Hematopoietic multipotent progenitor cell treated with erythropoietin and hydrocortisone succinate and interleukin-3 and kit ligand, for 8 days (in vitro differentiated cells): ENCODE measurements around the gene AP2A2.

ENCODE experiments used
- DNase-seq: peaks from one replicate; pipeline ENCODE4 v3.0.0-alpha.2; 2015

The AP2A2 gene

DNA sequence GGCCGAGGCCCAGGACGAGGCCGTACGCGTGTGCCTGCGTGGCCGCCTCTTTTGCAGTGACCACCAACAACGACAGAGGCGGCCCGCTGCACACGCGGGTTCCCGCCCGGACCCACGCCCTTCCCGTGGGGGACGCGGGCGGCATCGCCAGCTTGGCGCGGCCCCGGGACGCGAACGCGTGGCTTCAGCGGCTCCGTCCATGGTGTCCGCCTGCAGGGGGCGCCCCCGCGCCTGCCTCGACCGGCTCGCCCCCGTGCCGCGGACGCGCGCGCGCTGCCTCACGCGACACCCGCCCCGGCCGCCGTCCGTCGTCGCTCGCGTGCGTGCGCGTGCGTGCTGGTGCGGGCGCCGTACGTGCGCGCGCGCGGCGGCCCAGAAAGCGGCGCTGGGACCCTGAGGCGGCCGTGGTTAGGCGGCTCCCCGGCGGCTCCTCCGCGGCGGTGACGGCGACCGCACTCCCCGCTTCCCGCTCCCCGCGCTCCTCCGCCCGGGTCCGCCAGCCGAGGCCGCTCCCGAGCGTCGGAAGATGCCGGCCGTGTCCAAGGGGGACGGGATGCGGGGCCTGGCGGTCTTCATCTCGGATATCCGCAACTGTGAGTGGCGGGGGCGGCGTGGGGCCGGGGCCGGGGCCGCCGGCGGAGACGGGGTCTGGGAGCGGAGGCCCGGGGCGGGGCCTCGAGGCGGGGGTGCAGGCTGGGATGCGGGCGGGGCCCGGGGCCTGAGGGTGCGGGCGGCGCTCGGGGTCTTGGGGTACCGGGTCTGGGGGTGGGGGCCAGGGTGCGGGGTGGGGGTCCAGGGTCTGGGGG lies at the start of gene AP2A2:
Gene AP2A2 (plus strand): TSS at position 375 of the 806 bp plus-strand sequence. CDS start 152 bp downstream, at position 527.
- peak; percentile 86 for DNase-seq

GRCh38 chr11:876545-876944 lies 49.1 kb upstream of the AP2A2 start:
- no peak for DNase-seq

GRCh38 chr11:877565-877964 lies 48.1 kb upstream of the AP2A2 start:
- DNase-seq: peak; percentile 74

GRCh38 chr11:880447-880846 lies 45.2 kb upstream of the AP2A2 start:
- no peak for DNase-seq

DNA sequence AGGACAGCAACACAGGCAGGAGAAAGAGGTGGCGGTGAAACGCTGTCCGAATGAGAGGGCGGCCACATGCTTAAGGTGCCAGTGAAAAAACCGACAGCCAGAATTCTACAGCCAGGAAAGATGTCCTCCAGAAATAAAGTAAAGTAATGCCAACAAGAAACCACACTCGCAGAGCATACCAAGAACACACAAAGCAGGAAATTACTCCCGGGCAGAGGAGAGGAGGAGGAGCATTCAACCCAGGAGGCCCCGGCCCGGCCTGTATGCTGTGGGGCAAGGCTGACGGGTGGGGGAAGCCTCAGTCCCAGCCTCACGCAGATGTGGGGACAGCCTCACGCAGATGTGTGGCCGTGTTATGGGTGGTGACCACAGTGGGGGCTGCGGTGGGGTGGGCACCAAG lies 43.1 kb upstream of the AP2A2 start:
- no peak for DNase-seq

DNA sequence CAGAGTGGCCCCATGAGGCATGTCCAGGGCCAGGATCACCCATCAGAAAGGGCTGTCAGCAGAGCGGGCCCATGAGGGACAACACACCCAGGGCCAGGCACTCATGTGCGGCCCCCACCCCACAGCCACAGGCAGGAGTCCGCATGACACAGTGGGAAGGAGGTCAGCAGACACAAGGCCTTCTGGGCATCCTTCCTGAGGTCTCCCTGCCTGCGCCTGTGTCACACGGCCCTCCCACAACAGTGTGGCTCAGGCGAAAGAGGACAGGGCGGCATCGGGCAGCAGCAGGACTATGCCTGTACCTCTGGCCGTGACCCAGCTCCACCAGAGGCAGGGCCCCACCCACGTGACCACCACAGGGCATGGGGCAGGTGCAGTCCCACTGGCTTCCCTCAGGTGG lies 42.1 kb upstream of the AP2A2 start:
- no peak for DNase-seq

- DNase-seq: no peak
These were observed 41.0 kb upstream of the AP2A2 start for GRCh38 chr11:884578-885070.

DNA sequence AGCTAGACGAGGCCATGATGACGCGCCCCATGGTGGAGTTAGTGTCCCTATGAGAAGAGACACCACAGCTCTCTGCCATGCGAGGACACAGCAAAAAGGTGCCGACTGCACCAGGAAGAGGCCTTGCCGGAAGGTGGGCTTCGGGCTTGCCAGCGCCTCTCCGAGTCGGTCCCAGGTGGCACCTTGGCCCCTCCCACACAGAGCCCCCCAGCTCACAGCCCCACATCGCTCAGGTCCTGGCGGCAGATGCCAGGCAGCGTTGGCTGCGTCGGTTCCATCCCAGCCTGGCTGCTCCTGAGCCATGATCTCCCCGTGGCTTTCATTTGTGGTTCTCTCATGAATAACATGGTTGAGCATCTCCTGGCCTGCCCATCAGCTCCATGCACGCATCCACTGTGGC lies 39.1 kb upstream of the AP2A2 start:
- DNase-seq: no peak

GRCh38 chr11:887589-887988 lies 38.1 kb upstream of the AP2A2 start:
- DNase-seq: no peak

- no peak for DNase-seq
These were observed 37.1 kb upstream of the AP2A2 start for GRCh38 chr11:888310-889212.

- no peak for DNase-seq
These were observed 36.4 kb upstream of the AP2A2 start for GRCh38 chr11:889257-889656.

DNA sequence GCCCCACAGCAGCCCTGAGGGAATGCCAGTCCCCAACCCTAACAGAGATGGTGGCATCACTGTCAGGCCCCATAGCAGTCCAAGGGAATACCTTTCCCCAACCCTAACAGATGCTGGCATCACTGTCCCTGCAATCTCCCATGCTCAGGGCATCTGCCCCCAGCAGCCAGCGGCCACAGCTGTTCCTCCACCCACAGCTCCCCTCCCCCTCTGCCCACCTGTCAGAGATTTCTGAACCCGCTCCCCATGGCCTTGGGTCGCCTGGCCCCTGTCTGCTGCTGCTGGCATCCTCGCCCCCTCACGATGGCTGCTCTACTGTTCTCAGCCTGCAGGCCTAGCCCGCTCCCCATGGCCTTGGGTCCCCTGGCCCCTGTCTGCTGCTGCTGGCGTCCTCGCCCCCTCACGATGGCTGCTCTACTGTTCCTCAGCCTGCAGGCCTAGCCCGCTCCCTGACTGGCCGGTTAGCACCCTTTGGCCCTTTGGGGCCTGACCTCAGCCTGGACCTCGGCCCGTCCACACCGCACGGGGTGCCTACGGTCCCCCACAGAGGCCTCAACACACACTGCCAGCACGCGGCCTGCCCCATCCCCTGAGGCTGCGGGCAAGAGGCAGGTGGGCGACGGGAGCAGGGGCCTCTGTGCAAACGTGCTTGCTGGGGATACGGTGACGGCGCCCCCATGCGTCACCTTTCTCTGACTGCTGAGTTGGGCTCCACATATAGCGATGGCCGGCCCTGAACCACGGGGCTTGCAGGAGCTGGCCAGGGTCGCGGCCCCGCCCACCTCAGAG lies 35.8 kb upstream of the AP2A2 start:
- DNase-seq: no peak

DNA sequence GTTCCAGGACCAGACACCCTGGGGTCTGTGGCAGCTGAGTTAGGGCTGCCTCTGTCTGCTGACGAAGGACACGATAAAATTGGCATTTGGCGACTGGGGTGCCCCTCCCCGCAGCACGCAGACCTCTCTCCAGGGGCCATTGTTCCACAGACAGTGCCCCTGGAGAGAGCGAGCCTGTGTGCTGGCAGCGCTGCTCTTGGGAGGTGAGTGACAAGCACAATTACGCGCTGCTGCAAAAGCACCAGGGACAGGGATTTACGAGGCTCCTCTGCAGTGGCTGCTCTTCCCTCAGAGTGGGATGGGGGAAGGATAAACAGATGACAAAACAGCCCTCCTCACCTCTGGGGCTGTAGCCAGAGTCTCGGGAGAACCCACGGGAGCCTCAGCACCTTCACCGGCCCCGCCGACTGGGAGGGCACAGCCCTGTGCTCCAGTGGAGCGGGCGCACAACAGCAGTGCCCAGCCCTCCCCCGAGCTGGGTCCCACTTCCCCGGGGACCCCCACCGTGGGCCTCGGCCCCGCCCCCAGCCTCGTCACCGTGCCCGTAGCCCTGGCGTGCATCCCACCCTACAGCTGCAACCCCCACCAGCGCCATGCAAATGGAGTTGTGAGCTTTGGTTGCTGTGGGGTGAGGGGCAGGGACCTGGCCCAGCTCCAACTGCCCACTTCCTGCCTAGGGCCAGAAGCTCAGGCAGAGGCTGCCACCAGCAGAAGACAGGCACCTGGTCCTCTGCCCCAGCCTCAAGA lies 34.7 kb upstream of the AP2A2 start:
- no peak for DNase-seq

DNA sequence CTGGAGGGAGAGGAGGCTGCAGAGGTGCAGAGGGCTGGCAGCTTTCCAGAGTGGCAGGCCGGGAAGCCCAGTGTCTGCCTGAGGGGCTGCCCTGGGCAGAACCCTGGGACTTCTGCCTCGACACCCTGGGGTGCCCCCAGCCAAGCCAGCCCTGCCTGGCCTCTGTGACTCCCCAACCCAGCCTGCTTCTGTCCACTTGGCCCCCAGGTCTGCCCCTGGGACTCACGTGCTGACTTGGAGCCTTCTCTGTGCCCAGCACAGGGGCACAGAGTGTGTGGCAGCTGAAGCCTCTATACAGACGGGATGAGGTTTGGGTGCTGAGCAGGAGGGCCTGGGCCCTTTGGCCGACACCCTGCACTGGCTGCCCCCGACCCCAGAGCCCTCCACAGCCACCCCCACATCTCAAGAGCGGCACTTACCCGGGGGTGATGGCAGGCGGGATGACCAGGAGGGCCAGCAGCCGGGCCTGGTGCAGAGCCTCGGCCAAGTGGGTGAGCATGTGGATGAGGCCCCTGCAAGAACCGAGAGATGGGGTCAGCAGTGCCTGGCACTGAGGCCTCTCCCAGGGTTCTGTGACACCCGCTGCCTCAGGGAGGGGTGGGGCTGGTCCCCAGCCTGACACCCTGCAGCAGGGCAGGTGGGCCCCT lies 32.5 kb upstream of the AP2A2 start:
- no peak for DNase-seq

GRCh38 chr11:894575-895201 lies 31.0 kb upstream of the AP2A2 start:
- DNase-seq: no peak

GRCh38 chr11:895331-896110 lies 30.1 kb upstream of the AP2A2 start:
- DNase-seq: no peak

DNA sequence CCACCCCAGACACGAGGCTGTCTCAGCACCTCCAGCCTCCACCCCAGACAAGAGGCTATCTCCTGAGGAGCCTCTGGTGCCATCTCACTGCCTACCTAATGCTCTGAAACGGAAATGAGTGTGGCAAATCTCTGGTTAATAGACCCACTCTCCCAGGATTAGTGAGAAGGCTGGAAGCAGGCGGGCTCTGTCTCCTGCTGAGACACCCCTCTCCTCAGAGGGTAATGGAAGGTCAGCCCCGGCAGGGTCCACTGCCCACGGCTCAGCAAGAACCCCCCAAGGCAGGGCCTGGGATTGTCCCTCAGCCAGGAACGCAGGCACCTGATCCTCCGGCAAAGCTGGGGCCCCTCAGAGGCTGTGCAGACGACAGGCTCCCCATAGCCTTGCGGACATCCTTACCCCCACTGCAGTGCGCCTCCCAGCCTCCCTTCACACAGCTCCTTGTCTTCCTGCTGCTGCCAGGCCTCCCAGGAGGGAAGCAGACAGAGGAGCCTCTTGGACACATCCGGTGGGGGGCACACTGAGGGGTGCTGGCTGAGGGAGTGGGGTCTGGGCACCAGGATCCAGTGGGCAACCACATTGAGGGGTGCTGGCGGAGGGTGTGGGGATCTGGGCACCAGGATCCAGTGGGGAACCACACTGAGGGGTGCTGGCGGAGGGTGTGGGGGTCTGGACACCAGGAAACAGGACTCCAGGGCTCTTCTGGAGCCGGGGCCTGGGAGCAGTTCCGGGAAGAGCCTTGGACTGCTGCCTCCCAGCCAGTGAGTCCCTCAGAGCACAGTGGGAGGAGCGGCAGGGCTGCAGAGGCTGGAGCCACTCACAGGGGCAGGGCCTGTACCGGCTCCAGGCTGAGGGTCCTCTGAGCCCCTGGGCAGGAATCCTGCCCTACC lies 28.2 kb upstream of the AP2A2 start:
- DNase-seq: no peak

DNA sequence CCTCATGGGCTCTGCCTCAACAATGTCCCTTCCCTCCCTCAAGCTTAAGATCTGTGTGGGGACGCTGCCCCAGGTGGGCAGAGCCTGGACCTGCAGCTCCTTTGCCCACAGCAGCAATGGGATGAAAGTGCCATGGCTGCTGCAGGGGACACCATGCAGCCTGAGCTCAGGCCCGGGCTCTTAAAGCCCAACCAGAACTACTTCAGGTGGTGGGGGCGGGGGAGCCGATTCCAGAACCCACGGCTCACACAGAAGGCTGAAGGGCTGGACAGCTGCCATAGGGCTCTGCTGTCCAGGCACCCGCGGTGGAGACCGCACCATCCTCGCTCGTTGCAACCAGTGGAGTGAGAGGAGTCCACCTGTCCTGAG lies 27.5 kb upstream of the AP2A2 start:
- peak; percentile 54 for DNase-seq

DNA sequence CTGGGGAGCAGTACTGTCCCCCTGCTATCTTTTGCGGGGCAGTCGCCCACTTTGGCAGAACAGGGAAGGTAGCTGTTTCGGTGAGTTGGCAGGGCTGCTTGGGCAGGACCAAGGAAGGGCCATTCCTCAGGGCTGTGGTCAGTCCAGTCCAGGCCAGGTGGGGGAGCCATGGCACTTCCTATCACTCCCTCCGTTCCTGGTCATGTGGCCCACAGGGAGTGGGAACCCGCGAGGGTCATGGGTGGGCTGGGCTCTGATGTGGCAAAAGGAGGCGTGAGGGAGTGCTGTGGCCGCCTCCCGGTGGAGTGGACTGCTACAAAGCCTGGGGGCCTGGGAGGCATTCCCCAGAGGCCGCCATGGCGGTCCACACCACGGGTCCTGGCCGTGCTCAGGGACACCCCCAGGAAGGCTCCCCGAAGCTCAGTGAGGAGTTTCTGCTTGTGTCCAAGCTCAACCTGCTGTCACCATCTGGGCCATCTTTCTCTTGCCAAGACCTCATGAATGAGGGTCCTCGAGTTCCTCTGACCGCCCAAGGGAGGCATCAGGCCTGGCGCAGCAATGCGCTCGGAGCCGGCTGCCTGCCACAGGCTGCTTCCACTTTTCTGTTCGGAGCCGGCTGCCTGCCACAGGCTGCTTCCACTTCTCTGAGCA lies 27.0 kb upstream of the AP2A2 start:
- no peak for DNase-seq
